Stimulated activated CD8-positive, alpha-beta memory T cell treated with anti-CD3 and anti-CD28 coated beads, Interleukin-7, amount 100 ng/mL, for 4 hours (primary cell): ENCODE results near the gene TNS3.
"Not testable (repeated sequence)": the region's sequence is repeated elsewhere in the genome, so short reads cannot be mapped to it uniquely, and the experiment has no call there.

Experiments used
- DNase-seq, 2 donors: peaks; one replicate each; pipeline ENCODE4 v3.0.0-alpha.2; 2020; ENCODE audit warnings: low read depth in 2 of 2

TNS3 gene

DNA sequence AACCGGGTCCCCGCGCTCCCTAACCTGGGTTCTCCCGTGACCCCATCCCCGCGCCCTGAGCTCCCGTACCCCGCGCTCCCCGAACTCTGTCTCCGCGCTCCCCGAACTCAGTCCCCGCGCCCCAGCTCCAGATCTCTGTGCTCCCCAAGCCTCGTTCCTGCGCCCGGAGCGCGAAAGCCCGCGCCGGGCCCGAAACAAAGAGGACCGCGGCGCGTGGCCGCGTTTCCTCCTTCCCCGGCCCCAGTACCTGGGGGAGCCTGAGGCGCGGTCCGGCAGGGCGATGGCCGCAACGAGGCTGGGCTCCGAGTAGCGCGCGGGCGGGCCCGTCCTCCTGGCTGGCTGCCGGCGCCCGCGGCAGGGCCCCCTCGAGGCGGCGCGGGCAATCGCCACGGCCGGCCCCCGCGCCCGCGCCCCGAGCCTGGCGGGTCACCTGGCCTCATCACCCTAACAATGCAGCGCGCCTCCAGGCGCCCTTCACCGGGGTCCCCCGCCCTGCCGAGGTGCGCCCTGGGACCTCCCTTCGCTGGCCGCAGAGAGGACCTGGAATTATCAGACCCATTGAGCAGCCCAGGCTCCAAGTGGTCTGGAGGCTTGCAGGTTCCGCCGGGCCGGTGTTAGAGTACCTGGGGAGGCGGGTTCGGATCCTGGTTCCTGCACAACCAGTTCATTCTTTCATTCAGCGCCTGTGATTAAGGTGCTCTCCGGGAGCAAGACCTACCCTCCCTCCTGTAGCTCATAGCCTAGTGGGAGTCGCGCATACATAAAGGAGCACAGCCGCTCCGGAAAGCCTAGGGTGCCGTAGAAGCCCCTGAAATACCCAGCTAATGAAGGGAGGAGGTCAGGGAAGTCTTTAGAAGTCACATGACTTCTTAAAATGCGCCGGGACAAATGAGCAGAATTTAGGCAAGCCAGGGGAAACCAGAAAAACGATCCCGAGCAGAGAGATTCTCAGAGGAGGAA lies at the start of gene TNS3:
TSS of gene TNS3 (minus strand) at position 308 of the 960 bp plus-strand sequence. CDS start 142,475 bp downstream, outside the sequence.
- DNase-seq = no peak

DNA sequence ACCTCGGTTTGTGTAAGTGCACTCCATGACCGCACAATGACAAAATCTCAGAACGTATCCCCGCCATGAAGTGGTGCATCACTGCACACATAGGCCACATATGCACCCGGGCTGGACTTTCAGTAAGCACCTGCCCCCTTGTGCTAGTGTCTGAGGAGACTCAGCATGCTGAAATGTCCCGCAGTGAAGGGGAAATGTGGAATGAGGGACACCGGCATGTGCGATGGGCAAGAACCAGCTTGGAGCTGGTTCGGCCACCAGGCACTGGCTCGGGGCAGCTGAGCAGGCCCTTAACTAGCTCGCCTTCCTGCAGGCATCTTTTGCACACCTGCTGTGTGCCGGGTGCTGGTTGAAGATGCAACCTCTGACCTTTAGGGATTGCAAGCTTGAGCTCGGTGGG lies 49.8 kb upstream of the TNS3 start:
- no peak for DNase-seq

DNA sequence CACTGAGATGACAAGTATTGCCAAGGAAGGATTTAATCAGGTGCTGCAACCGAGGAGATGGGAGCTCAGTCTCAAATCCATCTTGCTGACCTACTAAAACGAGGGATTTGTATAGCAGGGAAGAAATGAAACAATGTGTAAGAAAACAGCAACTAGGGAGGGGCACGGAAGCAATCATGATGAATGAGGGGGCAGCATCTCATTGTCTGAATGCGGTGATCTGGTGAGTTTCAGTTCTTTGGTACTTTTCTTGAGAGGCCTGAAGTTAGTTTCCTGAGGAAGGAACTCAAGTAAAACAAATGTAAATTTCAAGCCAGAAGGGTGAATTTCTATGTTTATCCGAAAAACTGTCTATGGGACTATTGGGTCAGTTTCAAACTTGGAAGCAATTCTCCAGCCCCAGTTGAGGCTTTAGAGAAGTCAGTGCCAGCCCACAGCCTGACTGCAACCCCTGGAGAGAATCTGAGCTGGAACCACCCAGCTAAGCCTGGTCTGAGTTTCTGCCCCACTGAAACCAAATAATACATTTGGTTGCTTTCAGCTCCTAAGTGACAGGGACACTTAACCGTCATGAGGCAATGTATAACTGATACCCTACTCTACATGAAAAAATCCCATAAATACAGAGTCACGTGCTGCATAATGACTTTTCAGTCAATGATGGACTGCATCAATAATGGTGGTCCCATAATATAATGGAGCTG lies 45.8 kb upstream of the TNS3 start:
- no peak for DNase-seq

DNA sequence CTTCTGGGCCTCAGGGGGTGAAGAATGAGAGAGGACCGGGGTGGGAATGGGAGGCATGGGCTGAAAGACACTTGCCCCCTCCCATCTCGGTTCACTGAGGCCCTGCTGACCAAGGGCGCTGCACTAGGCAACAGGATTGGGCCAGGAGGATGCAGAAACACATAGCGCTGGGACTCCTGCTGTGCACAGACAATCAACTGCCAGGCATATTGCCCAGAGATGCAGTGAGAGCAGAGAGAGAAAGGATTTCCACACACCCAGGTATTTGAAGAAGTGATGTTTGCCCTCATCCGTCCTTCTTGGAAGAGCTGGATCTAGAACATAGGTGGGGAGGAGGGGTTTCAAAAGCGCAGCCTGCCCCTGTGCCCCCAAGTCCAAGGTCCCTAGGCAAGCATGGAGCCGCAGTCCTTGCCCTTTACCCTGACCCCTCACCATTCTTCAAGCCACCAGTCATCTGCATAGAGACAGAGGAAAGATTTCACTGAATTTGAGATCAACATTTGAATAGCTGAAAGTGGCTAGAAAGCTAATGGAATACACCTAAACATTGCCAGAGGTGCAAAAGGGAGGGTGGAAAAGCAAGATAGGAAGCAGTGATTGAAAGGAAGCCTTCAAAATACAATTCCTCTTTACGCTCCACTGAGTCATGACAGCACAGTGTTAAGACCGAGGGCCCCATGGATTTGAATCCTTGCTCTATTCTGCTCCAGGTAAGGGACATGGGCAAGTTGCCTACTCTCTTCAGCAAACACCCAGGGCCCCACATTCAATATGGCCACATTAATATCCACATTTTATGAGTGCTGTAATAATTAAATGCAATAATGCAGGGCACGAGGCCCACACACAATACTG lies 44.2 kb upstream of the TNS3 start:
- DNase-seq = no peak

DNA sequence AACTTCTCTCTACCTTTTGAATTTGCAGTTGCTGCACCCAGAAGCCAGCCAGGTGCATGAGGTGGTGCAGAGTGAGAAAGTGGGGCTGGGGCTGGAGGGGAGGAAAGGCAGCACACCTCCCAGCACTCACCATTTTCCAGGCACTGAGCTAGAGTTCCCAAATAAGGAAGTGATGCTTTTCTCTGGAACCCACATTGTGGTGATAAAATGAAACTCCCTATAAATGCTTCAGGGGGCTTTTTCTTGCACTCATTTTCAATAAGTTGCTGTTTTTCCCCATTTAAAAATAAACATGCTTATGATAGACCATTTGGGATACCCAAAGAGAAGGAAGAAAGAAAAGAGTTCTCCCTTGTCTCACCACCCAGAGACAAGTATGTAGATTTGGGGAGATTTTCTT lies 42.8 kb upstream of the TNS3 start:
- no peak for DNase-seq

DNA sequence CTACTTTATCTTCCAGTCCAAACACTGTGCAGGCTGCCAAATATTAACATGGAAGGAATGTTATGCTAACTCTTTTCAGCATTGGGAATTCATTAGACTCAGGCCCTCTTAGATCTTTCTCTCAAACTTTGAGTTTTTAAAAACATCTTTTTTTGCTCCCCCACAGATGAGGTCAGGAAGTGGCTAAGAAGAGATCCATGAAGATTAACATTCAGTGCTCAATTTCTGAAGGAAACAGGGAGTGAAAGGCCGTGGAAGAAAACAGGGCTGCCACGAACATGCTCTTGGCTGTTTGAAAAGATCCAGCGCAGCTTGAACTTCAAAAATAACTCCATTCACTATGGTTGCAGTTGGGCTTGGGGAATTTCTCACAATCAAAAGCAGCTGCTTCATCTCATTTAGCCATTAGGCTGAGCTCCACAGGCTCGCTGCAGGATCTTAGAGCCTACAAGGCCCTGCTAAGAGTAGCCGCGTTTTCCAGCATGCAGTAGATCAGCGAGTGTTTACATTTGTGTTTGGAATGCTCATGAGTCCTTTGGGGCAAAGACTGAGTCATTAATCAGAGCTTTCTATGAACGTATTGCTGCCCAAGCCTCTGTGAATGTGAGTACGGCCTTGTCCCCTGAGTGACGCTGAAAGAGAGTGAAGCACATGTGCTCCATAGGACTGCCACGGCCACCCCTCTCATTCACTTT lies 41.2 kb upstream of the TNS3 start:
- DNase-seq = no peak

DNA sequence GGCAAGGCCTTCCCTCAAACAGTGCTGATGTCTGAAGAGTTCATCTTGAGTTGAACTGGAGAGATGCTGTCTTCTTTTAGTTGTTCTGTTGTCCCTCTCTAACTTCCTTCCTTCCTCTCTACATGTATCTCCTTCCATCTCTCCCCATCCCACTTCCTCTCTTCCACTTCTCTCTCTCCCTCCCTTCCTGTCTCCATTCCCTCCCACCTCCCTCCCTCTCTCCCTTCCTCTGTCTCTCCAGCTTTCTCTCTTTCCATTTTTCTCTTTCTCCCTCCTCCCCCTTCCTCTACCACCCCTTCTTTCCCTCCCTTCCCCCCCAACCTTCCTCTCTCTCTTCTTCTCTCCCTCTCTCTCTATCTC lies 40.7 kb upstream of the TNS3 start:
- no peak for DNase-seq

DNA sequence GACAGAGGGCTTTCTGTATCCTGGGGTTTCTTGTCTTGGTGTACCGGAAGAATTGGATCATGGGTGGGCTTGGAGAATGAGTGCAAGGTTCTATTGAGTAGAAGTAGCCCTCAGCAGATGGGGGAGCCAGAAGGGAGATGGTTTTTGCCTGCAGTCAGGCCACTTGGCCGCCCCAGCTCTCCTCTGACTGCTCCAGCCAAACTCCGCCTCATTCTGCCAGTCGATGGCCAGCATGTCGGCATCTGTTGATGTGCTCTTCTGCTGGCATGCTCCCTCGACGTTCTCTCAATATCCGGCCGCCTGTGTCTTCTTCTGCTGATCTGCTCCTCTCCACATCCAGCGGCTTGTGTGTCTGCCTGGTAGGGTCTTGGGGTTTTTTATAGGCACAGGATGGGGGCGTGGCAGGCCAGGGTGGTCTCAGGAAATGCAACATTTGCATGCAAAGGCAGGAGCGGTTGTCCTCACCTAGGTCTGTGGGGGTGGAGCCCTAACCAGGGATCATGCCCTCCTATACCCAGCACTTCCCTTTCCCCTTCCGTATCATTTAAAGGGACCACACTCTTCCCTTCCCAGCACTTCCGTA lies 40.2 kb upstream of the TNS3 start:
- no peak for DNase-seq

DNA sequence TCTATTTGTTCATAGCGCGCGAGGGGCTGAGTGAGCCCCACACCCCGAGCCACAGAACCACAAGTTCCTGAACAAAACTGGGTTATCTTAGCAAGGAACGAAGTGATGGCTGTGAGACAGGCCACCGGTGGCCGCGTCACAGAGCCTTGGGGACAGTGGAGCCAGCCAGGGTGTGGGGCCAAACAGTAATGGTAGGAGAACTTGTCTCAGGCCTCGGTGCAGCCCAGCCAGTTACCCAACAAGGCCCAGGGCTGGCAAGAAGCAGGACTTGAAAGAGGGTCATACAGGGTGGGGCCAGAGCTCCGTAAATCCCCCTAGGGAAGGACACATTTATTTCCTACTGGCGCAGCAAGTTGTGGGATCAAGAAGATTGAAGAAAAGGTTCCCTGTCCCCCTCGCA lies 39.4 kb upstream of the TNS3 start:
- DNase-seq = no peak

DNA sequence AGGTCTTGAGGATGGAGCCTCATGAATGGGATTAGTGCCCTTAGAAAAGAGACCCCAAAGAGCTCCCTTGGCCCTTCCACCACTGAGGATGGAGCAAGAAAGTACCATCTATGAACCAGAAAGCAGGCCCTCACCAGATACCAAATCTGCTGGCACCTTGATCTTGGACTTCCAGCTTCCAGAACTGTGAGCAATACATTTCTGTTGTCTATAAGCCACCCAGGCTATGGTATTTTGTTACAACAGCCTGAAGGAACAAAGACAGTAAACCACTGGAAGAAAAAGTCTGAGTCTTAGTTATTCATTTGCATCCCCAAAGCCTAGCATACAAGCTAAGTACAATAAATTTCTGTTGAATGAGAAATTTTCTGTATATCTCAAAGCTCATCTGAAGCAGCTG lies 37.9 kb upstream of the TNS3 start:
- DNase-seq = no peak

DNA sequence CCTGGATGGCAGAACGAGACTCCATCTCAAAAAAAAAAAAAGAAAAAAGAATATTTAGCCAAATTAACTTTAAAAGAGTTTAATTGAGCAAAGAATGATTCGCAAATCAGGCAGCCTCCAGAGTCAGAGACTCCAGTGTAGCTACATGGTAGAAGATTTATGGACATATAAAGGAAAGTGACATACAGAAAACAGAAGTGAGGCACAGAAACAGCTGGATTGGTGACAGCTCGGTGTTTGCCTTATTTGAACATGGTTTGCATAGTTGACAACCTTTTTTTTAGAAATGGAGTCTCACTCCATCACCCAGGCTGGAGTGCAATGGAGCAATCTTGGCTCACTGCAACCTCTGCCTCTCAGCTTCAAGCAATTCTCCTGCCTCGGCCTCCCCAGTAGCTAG lies 35.2 kb upstream of the TNS3 start:
- no peak for DNase-seq

DNA sequence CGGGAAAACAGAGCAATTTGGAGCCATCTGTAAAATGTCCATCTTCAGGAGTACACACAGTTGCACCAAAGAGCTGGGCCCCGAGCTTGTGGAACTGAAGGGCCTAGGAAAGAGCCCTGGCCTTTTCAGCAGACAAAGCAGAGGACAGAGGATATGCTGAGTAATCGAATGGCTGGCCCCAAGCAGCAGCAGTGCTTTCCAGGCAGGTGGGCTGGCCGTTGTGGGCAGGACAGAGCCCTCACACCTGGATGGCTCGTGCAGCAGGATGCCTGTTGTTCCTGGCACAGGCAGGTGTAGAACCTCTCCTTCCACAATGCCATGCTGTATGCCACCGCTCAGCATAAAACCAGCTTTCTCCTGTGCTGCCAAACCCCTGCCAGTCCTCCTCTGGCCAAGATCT lies 32.5 kb upstream of the TNS3 start:
- no peak for DNase-seq

DNA sequence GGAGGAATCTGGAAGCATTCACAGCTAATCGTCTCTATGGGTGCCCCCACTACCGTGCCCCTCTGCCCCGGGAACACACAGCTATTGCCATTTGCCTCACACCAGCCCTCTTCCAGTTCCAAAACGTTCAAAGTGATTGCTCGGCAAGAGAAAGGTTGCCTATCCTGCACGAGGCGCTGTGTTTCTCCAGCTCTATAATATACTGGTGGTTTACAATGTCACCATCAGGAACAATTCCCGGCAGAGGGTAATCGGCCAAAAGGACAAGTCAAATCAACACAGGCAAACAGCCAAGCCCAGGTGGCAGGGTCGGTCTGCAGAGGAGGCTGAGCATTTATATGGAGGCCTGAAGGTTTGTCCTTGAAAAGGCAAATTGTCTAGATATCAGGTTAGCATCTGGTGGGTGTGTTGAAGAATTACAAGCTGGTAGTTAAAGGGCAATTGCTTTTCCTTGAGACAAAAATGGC lies 29.2 kb upstream of the TNS3 start:
- no peak for DNase-seq

DNA sequence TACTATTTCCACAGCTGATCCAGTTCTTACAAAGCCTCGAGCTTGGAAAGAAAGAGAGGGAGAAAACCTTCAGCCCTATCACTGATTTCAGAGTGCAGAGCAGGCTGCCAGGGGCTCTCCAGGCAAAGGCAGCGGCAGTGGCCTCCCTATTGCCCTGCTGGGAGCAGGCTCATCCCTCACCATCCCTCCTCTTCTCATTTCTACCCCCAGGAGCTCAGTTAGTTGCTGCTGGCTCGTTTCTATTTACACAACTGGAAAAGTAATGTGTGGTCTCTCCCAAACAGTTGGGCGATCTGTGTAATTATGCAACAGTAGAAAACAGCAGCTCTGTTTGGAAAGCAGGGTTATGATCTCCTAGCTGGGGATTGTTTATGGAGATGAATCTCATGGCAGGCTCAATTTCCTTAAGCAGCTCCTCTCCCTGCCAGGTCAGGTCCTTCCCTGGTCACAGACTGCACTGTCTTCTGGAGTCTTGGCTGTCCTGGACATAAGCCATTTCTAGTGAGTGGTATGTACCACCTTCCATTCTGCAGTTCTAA lies 28.7 kb upstream of the TNS3 start:
- DNase-seq = no peak

DNA sequence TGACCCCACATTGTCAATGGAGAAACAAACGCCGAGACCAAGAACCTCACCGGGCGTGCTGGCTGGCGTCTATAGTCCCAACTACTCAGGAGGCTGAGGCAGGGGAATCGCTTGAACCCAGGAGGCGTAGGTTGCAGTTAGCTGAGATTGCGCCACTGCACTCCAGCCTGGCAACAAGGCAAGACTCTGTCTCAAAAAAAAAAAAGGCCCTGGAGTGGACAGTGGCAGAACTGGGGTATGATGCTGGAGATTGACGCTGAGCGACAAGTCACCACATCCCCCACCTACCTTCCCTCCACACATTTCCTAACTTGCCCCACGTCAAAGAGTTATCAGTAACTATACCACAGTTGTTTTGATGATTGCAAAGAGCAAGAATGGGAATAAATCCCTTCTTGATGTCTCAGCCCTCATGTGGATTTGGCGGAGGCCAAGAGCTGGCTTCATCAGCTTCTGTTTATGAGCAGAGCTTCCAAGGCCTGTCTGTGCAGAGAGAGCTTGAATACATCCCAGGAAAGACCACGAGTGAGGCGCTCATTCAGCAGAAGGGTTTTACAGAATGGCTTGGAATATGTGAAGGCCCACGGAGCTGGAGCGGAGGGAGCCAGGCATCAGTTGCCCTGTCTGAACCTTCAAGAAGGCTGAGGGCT lies 28.0 kb upstream of the TNS3 start:
- no peak for DNase-seq

DNA sequence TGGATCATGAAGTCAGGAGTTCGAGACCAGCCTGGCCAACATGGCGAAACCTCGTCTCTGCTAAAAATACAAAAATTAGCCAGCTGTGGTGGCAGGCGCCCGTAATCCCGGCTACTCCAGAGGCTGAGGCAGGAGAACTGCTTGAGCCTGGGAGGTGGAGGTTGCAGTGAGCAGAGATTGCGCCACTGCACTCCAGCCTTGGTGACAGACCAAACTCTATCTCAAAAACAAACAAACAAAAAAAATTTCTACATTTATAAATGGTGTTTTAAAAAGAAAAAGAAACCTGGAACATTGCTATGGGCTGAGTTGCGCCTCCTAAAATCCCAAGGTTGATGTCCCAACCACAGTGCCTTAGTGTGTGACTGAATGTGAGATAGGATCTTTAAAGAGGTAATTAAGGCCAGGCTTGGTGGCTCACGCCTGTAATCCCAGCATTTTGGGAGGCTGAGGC lies 24.7 kb upstream of the TNS3 start:
- DNase-seq = not testable (repeated sequence)

DNA sequence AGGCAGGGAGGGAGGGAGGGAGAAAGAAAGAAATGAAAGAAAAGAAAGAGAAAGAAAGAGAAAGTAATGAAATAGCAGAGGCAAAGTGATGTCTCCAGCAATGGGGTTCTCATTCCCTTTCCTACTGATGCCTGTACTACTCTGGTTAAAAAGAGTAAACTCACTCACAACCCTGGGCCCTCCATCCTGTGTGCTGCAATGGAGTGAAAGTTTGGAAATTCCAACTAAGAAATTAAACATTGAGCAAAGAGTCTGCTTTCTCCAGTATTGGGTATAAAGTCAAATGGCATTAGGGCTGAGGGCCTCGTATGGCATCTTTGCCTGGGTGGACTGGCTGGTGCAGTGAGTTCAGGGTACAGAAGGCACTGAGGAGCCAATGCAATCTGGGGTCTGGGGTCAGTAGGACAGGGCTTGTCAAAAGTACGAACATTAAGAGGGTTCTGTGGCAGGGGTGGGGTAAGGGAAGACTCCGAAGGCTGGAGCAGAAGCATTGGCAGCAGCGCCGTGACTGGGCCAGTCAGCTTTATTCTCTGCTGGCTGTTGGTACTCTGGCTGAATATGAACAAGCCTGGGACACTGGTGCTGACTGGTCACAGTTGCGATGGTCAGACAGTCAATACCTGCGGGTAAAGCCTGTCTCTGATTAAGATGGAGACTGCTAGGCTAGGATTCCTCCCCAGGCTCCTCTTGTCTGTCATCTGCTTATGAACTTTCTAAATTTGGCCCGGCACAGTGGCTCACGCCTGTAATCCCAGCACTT lies 24.1 kb upstream of the TNS3 start:
- no peak for DNase-seq

DNA sequence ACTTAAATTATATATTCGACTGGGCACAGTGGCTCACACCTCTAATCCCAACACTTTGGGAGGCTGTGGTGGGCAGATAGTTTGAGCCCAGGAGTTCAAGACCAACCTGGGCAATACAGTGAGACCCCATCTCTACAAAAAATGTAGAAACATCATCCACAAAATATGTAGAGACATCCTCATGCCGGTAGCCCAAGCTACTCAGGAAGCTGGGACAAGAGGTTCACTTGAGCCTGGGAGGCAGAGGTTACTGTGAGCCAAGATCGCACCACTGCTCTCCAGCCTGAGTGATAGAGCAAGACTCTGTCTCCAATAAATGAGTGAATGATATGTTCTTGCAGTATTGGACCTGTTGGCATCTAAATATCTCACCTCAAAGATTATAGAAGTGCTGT lies 22.6 kb upstream of the TNS3 start:
- no peak for DNase-seq

DNA sequence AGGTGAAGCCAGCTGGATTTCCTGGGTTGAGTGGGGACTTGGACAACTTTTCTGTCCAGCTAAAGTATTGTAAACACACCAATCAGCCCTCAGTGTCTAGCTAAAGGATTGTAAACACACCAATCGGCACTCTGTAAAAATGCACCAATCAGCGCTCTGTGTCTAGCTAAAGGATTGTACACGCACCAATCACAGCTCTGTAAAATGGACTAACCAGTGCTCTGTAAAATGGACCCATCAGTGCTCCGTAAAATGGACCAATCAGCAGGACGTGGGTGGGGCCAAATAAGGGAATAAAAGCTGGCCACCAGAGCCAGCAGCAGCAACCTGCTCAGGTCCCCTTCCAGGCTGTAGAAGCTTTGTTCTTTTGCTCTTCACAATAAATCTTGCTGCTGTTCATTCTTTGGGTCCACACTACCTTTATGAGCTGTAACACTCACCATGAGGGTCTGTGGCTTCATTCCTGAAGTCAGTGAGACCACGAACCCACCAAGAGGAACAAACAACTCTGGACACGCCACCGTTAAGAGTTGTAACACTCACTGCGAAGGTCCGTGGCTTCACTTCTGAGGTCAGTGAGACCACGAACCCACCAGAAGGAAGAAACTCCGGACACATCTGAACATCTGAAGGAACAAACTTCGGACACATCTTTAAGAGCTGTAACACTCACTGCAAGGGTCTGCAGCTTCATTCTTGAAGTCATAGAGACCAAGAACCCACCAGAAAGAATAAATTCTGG lies 21.8 kb upstream of the TNS3 start:
- not testable (repeated sequence) for DNase-seq
